Measurements from ENCODE around the gene CD300H. TPM values are rescaled to one million over a fixed set of nuclear protein-coding genes. Genes with fewer than 3 reads are reported as not detected.
"Not testable (repeated sequence)": the region's sequence is repeated elsewhere in the genome, so short reads cannot be mapped to it uniquely, and the experiment has no call there.

CD300H gene
- total RNA-seq, 1 experiment from 2014 or later, result not detected

GRCh38 chr17:74585711-74586110 lies 18.4 kb upstream of the CD300H start:
- DNase-seq (ENCODE audit: low read depth), result no peak

- DNase-seq (ENCODE audit: low read depth), result no peak
Observed at GRCh38 chr17:74584292-74585060, 17.2 kb upstream of the CD300H start.

- no peak for DNase-seq (ENCODE audit: low read depth)
Observed at GRCh38 chr17:74582633-74583032, 15.3 kb upstream of the CD300H start.

- no peak for DNase-seq (ENCODE audit: low read depth)
Observed at GRCh38 chr17:74579900-74580299, 12.6 kb upstream of the CD300H start.

- no peak for DNase-seq (ENCODE audit: low read depth)
Observed at GRCh38 chr17:74578979-74579378, 11.7 kb upstream of the CD300H start.

GRCh38 chr17:74574489-74575142 lies 7.3 kb upstream of the CD300H start:
- DNase-seq (ENCODE audit: low read depth), result no peak

GRCh38 chr17:74573635-74574034 lies 6.3 kb upstream of the CD300H start:
- not testable (repeated sequence) for DNase-seq (ENCODE audit: low read depth)

- DNase-seq (ENCODE audit: low read depth), result no peak
Observed at GRCh38 chr17:74573169-74573568, 5.9 kb upstream of the CD300H start.

GRCh38 chr17:74571621-74572270 lies 4.4 kb upstream of the CD300H start:
- no peak for DNase-seq (ENCODE audit: low read depth)

GRCh38 chr17:74569020-74570003 lies 2.0 kb upstream of the CD300H start:
- peak; percentile 98 for DNase-seq (ENCODE audit: low read depth)

GRCh38 chr17:74568106-74568873 lies 981 bp upstream of the CD300H start:
- DNase-seq (ENCODE audit: low read depth), result no peak

GRCh38 chr17:74566132-74566753 lies 1.1 kb downstream of the CD300H start:
- DNase-seq (ENCODE audit: low read depth), result peak; percentile 28

- DNase-seq (ENCODE audit: low read depth), result no peak
Observed at GRCh38 chr17:74565126-74565525, 2.2 kb downstream of the CD300H start.

GRCh38 chr17:74563358-74563757 lies 4.0 kb downstream of the CD300H start:
- no peak for DNase-seq (ENCODE audit: low read depth)

GRCh38 chr17:74561586-74561985 lies 5.7 kb downstream of the CD300H start:
- no peak for DNase-seq (ENCODE audit: low read depth)

- DNase-seq (ENCODE audit: low read depth), result no peak
Observed at GRCh38 chr17:74558882-74559519, 8.3 kb downstream of the CD300H start.

GRCh38 chr17:74558402-74558801 lies 8.9 kb downstream of the CD300H start:
- DNase-seq (ENCODE audit: low read depth), result not testable (repeated sequence)

GRCh38 chr17:74555427-74555940 lies 11.8 kb downstream of the CD300H start:
- no peak for DNase-seq (ENCODE audit: low read depth)

GRCh38 chr17:74554909-74555308 lies 12.4 kb downstream of the CD300H start:
- no peak for DNase-seq (ENCODE audit: low read depth)

Data from HT1080 (cell line).